CD14-positive monocyte (primary cell): Measurements from ENCODE around the gene SNX21. TPM values are rescaled to one million over a fixed set of nuclear protein-coding genes. Genes with fewer than 3 reads are reported as not detected.

Source experiments
- DNase-seq, 3 donors: peaks; one replicate each; pipeline ENCODE4 v3.0.0-alpha.2; 2011 to 2022
- H2AFZ ChIP-seq: 2 replicates; pipeline ENCODE4 v1.6.0; 2012; ENCODE audit warnings: mild to moderate bottlenecking, low read depth, low read length, inconsistent platforms; ENCODE audit not compliant: insufficient read depth, poor library complexity, severe bottlenecking
- H3K27ac ChIP-seq, 2 donors: 1 replicate in 1 of 2; 2 replicates in 1 of 2; pipeline ENCODE4 v1.5.1; 2012 to 2013; ENCODE audit warnings: low read length in 2 of 2, control low read depth in 1 of 2, inconsistent platforms in 1 of 2, low read depth in 1 of 2, mild to moderate bottlenecking in 1 of 2
- H3K27me3 ChIP-seq, 2 donors: one replicate each; pipeline versions ENCODE4 v1.6.0 to v1.6.1; 2011 to 2013; ENCODE audit warnings: low read length in 2 of 2; ENCODE audit not compliant: control insufficient read depth in 2 of 2, insufficient read depth in 2 of 2
- H3K36me3 ChIP-seq, 2 donors: replicated peaks in 1 of 2; 1 replicate in 1 of 2; 2 replicates in 1 of 2; pipeline versions ENCODE4 v1.5.1 to v1.6.1; 2012 to 2013; ENCODE audit warnings: low read length in 2 of 2, control low read depth in 1 of 2, inconsistent platforms in 1 of 2, mild to moderate bottlenecking in 1 of 2; ENCODE audit not compliant: insufficient read depth in 2 of 2, control insufficient read depth in 1 of 2
- H3K4me1 ChIP-seq, 2 donors: 1 replicate in 1 of 2; 2 replicates in 1 of 2; pipeline versions ENCODE4 v1.5.1 to v1.6.1; 2012 to 2013; ENCODE audit warnings: low read length in 2 of 2, control low read depth in 1 of 2, inconsistent platforms in 1 of 2, mild to moderate bottlenecking in 1 of 2, moderate library complexity in 1 of 2; ENCODE audit not compliant: insufficient read depth in 2 of 2, control insufficient read depth in 1 of 2
- H3K4me2 ChIP-seq: replicated peaks from 2 replicates; pipeline ENCODE3; 2012; ENCODE audit warnings: low read length, moderate library complexity, mild to moderate bottlenecking; ENCODE audit not compliant: poor library complexity, severe bottlenecking; ENCODE audit errors: extremely low read depth
- H3K4me3 ChIP-seq, 3 experiments: fragments of 200-600 bp in 1 of 3; sonication (generic) in 1 of 3; replicated peaks in 1 of 3; 1 replicate in 2 of 3; 2 replicates in 1 of 3; pipeline ENCODE4 v1.5.1; 2011 to 2013; ENCODE audit warnings: low read length in 3 of 3, mild to moderate bottlenecking in 3 of 3, control low read depth in 2 of 3, low read depth in 2 of 3, inconsistent platforms in 1 of 3, moderate library complexity in 1 of 3
- H3K79me2 ChIP-seq: 2 replicates; pipeline ENCODE4 v1.6.0; 2012; ENCODE audit warnings: mild to moderate bottlenecking, control low read depth, inconsistent platforms, low read length, moderate library complexity; ENCODE audit not compliant: insufficient read depth
- H3K9ac ChIP-seq: 2 replicates; pipeline ENCODE4 v1.6.0; 2017; ENCODE audit warnings: low read length, mild to moderate bottlenecking; ENCODE audit not compliant: insufficient read depth, poor library complexity, severe bottlenecking
- H3K9me3 ChIP-seq, 2 donors: replicated peaks in 1 of 2; 1 replicate in 1 of 2; 2 replicates in 1 of 2; pipeline versions ENCODE4 v1.5.1 to v1.6.1; 2012 to 2013; ENCODE audit warnings: low read length in 2 of 2, control low read depth in 1 of 2; ENCODE audit not compliant: control insufficient read depth in 1 of 2, insufficient read depth in 1 of 2
- H4K20me1 ChIP-seq: 2 replicates; pipeline ENCODE4 v1.6.0; 2012; ENCODE audit warnings: mild to moderate bottlenecking, low read length, control low read depth, moderate library complexity; ENCODE audit not compliant: insufficient read depth
- H3K27ac Mint-ChIP-seq, 7 donors: one replicate each; pipeline ENCODE4 v1.8.0; 2020; ENCODE audit warnings: mild to moderate bottlenecking in 7 of 7, mixed read lengths in 7 of 7, moderate library complexity in 6 of 7, inconsistent platforms in 2 of 7
- H3K27me3 Mint-ChIP-seq, 3 donors: one replicate each; pipeline ENCODE4 v1.8.0; 2021 to 2022; ENCODE audit warnings: low read depth in 3 of 3, mild to moderate bottlenecking in 3 of 3, mixed read lengths in 3 of 3, moderate library complexity in 3 of 3, inconsistent platforms in 1 of 3
- H3K36me3 Mint-ChIP-seq, 2 donors: one replicate each; pipeline ENCODE4 v1.8.0; 2020; ENCODE audit warnings: mixed read lengths in 2 of 2, inconsistent platforms in 1 of 2, mild to moderate bottlenecking in 1 of 2
- H3K4me1 Mint-ChIP-seq: one replicate; pipeline ENCODE4 v1.8.0; 2020; ENCODE audit warnings: mild to moderate bottlenecking, mixed read lengths
- H3K4me3 Mint-ChIP-seq, 2 donors: one replicate each; pipeline ENCODE4 v1.8.0; 2020; ENCODE audit warnings: mild to moderate bottlenecking in 2 of 2, mixed read lengths in 2 of 2, moderate library complexity in 1 of 2
- H3K9me3 Mint-ChIP-seq, 7 donors: one replicate each; pipeline ENCODE4 v1.8.0; 2020 to 2022; ENCODE audit warnings: mixed read lengths in 7 of 7, mild to moderate bottlenecking in 6 of 7, moderate library complexity in 6 of 7, inconsistent platforms in 2 of 7
- CTCF ChIP-seq: fragments of 200-600 bp; IDR thresholded peaks from one replicate; pipeline ENCODE4 v1.8.0; 2022; ENCODE audit warnings: antibody characterized with exemption, mild to moderate bottlenecking
- WGBS: methylation state at CpG from one replicate; pipeline ENCODE4 v1.1.5; 2013; ENCODE audit warnings: missing lambda C conversion rate; ENCODE audit not compliant: insufficient coverage; 5-methylcytosine and 5-hydroxymethylcytosine counted together
- intact Hi-C, 2 donors: fragments of 100-400 bp; cut with micrococcal nuclease; formaldehyde crosslinking; loops; one replicate each; pipeline versions ENCODE4 v1.15.0 to v1.15.1; 2023
- polyA plus RNA-seq, 3 donors: library from polyadenylated mRNA; depleted of rRNA in 1 of 3; unstranded in 2 of 3; stranded (reverse) in 1 of 3; fragments of 300-500 nt in 2 of 3; fragments of >200 nt in 1 of 3; fragmentation: Illumina TruSeq in 2 of 3; gene quantifications; 1 replicate in 2 of 3; 2 replicates in 1 of 3; pipeline ENCODE4 v1.2.3, GENCODE V29; 2012 to 2021

SNX21 gene
- polyA plus RNA-seq, 3 donors = 11.2 to 16.9 (median 12.7) TPM

GRCh38 chr20:45859916-45860315 is 26.3 kb downstream of the SNX21 start:
- H3K27ac Mint-ChIP-seq = no peak overlapping the region
- H3K4me3 Mint-ChIP-seq = no peak overlapping the region
- intact Hi-C loops = loop anchor here in 1 of 2 donors (5.0 kb wide), 1 partner anchor 32 kb away; the partner anchor contains the start of genes CTSA and NEURL2

GRCh38 chr20:45860560-45861220 is 27.1 kb downstream of the SNX21 start:
- Histone ChIP-seq H3K27ac (no peak overlapping the region), H3K4me2 (no peak overlapping the region), H2AFZ (no peak overlapping the region), H3K9ac (no peak overlapping the region), H3K4me1 (peaks cover 19 to 25% of the 10 kb centered on the region in 2 donors), H3K36me3 (no peaks in the 10 kb centered on the region), H4K20me1 (no peaks in the 10 kb centered on the region), H3K79me2 (peaks cover 39% of the 10 kb centered on the region), H3K9me3 (no peaks in the 10 kb centered on the region), H3K27me3 (no peaks in the 10 kb centered on the region), H3K4me3 (no peak overlapping the region)
- H3K27me3 Mint-ChIP-seq = peaks cover 0 to 1% (median 0%) of the 10 kb centered on the region in 3 donors
- no peak overlapping the region for H3K4me3 Mint-ChIP-seq
- no peak overlapping the region for H3K27ac Mint-ChIP-seq
- no peak for DNase-seq
- no peak for TF ChIP-seq CTCF
- no peaks in the 10 kb centered on the region for H3K9me3 Mint-ChIP-seq
- intact Hi-C loops = no loop called here
- WGBS = 87% methylated on average over 5 of the region's 7 CpGs
- peaks cover 30% of the 10 kb centered on the region for H3K4me1 Mint-ChIP-seq
- peaks cover 2 to 9% of the 10 kb centered on the region in 2 donors for H3K36me3 Mint-ChIP-seq

More at GRCh38 chr20:45859916-45860315, 26.3 kb downstream of the SNX21 start:
- no peaks in the 10 kb centered on the region for H3K9me3 ChIP-seq
- H3K27ac ChIP-seq = no peak overlapping the region
- no peak for TF ChIP-seq CTCF
- no peak overlapping the region for H2AFZ ChIP-seq
- no peaks in the 10 kb centered on the region for H4K20me1 ChIP-seq
- peaks cover 46% of the 10 kb centered on the region for H3K79me2 ChIP-seq
- no peak overlapping the region for H3K4me3 ChIP-seq
- H3K36me3 ChIP-seq = peaks cover 2 to 3% of the 10 kb centered on the region in 2 donors
- Mint-ChIP-seq H3K9me3 (no peaks in the 10 kb centered on the region), H3K27me3 (peaks cover 0 to 1% (median 0%) of the 10 kb centered on the region in 3 donors), H3K36me3 (peaks cover 4 to 12% of the 10 kb centered on the region in 2 donors), H3K4me1 (peaks cover 30% of the 10 kb centered on the region)
- DNase-seq = no peak
- H3K27me3 ChIP-seq = no peaks in the 10 kb centered on the region
- H3K9ac ChIP-seq = no peak overlapping the region
- no peak overlapping the region for H3K4me2 ChIP-seq
- H3K4me1 ChIP-seq = peaks cover 19 to 26% of the 10 kb centered on the region in 2 donors
- 100% methylated on average over 2 of the region's 5 CpGs for WGBS
